ENCODE results near the gene C11orf68. TPM values are rescaled to one million over a fixed set of nuclear protein-coding genes. Genes with fewer than 3 reads are reported as not detected.
"Not testable (repeated sequence)": the region's sequence is repeated elsewhere in the genome, so short reads cannot be mapped to it uniquely, and the experiment has no call there.

The C11orf68 gene
- 19.6 and 30.0 TPM in 2 replicates for total RNA-seq

GRCh38 chr11:65918211-65919140, at the start of gene C11orf68:
Gene C11orf68 (minus strand): TSS chr11:65919062. CDS start chr11:65919031, 31 bp downstream.
- no peak for DNase-seq (ENCODE audit: extremely low read depth, low read depth, low spot score)

- no peak for DNase-seq (ENCODE audit: extremely low read depth, low read depth, low spot score)
Observed at GRCh38 chr11:65967329-65967934, 48.6 kb upstream of the C11orf68 start.

- DNase-seq (ENCODE audit: extremely low read depth, low read depth, low spot score) = no peak
Observed at GRCh38 chr11:65965986-65966762, 47.3 kb upstream of the C11orf68 start.

- no peak for DNase-seq (ENCODE audit: extremely low read depth, low read depth, low spot score)
Observed at GRCh38 chr11:65964906-65965305, 46.0 kb upstream of the C11orf68 start.

GRCh38 chr11:65962141-65962564, 43.3 kb upstream of the C11orf68 start:
- DNase-seq (ENCODE audit: extremely low read depth, low read depth, low spot score) = no peak

- peak; percentile 86 for DNase-seq (ENCODE audit: extremely low read depth, low read depth, low spot score)
Observed at GRCh38 chr11:65961267-65962140, 42.6 kb upstream of the C11orf68 start, which contains the start of gene SART1. Gene SART1 (plus strand): TSS chr11:65961734. CDS start chr11:65961781, 47 bp downstream.

GRCh38 chr11:65960824-65961266, 42.0 kb upstream of the C11orf68 start:
- no peak for DNase-seq (ENCODE audit: extremely low read depth, low read depth, low spot score)

- DNase-seq (ENCODE audit: extremely low read depth, low read depth, low spot score) = no peak
Observed at GRCh38 chr11:65958774-65959420, 40.0 kb upstream of the C11orf68 start.

GRCh38 chr11:65958291-65958690, 39.4 kb upstream of the C11orf68 start:
- no peak for DNase-seq (ENCODE audit: extremely low read depth, low read depth, low spot score)

- no peak for DNase-seq (ENCODE audit: extremely low read depth, low read depth, low spot score)
Observed at GRCh38 chr11:65954771-65955170, 35.9 kb upstream of the C11orf68 start.

GRCh38 chr11:65953471-65953870, 34.6 kb upstream of the C11orf68 start:
- DNase-seq (ENCODE audit: extremely low read depth, low read depth, low spot score) = no peak

- no peak for DNase-seq (ENCODE audit: extremely low read depth, low read depth, low spot score)
Observed at GRCh38 chr11:65952052-65952521, 33.2 kb upstream of the C11orf68 start.

GRCh38 chr11:65951641-65952040, 32.8 kb upstream of the C11orf68 start:
- not testable (repeated sequence) for DNase-seq (ENCODE audit: extremely low read depth, low read depth, low spot score)

GRCh38 chr11:65950711-65951110, 31.8 kb upstream of the C11orf68 start:
- DNase-seq (ENCODE audit: extremely low read depth, low read depth, low spot score) = not testable (repeated sequence)

- DNase-seq (ENCODE audit: extremely low read depth, low read depth, low spot score) = no peak
Observed at GRCh38 chr11:65947603-65948125, 28.8 kb upstream of the C11orf68 start.

GRCh38 chr11:65947133-65947532, 28.3 kb upstream of the C11orf68 start:
- no peak for DNase-seq (ENCODE audit: extremely low read depth, low read depth, low spot score)

GRCh38 chr11:65946655-65947054, 27.8 kb upstream of the C11orf68 start:
- no peak for DNase-seq (ENCODE audit: extremely low read depth, low read depth, low spot score)

GRCh38 chr11:65945941-65946558, 27.2 kb upstream of the C11orf68 start:
- no peak for DNase-seq (ENCODE audit: extremely low read depth, low read depth, low spot score)
